HG03095 (cell line): Measurements from ENCODE around the gene MAFB.

ENCODE experiments used
- ATAC-seq: cut with Tn5 transposase; IDR thresholded peaks from one replicate; pipeline ENCODE4 v1.9.1; 2021; ENCODE audit warnings: moderate library complexity; ENCODE audit not compliant: unreplicated experiment

MAFB gene

DNA sequence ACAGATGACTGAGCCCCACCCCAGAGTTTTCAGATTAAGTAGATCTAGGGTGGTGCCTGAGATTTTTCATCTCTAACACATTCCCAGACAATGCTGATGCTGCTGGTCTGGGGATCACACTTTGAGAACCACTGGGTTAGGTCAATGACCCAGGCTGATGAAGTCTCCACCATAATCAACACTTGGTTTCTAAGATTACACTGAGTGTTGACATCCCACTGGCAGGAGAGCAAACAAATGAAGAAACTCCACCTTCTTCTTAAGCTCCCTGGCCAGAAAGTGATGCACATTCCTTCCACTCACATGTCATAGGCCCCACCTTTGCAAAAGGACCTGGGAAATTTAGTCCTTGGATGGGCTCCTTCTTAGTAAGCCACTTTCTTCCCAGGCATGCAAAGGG is 53.1 kb downstream of the MAFB start:
- no peak for ATAC-seq
